Neural progenitor cell (in vitro differentiated cells): Measurements from ENCODE around the gene SSX7. TPM values are rescaled to one million over a fixed set of nuclear protein-coding genes. Genes with fewer than 3 reads are reported as not detected.
"Not testable (repeated sequence)": the region's sequence is repeated elsewhere in the genome, so short reads cannot be mapped to it uniquely, and the experiment has no call there.

Experiments
- DNase-seq: peaks from one replicate; pipeline ENCODE4 v3.0.0-alpha.2; 2016; ENCODE audit warnings: low spot score
- H2AFZ ChIP-seq: fragments of 200-600 bp; sonication (generic); replicated peaks from 2 replicates; pipeline ENCODE4 v1.6.1; 2016; ENCODE audit warnings: antibody characterized with exemption
- H3F3A ChIP-seq: fragments of 200-600 bp; sonication (generic); 2 replicates; pipeline ENCODE4 v1.6.1; 2016; ENCODE audit warnings: antibody characterized with exemption, low read depth
- H3K27ac ChIP-seq: fragments of 200-600 bp; sonication (generic); 2 replicates; pipeline ENCODE4 v1.5.1; 2016; ENCODE audit warnings: mild to moderate bottlenecking
- H3K27me3 ChIP-seq: fragments of 200-600 bp; sonication (generic); 2 replicates; pipeline ENCODE4 v1.6.1; 2016; ENCODE audit warnings: mild to moderate bottlenecking, moderate library complexity
- H3K36me3 ChIP-seq: fragments of 200-600 bp; sonication (generic); 2 replicates; pipeline ENCODE4 v1.5.1; 2016
- H3K4me1 ChIP-seq: fragments of 200-600 bp; sonication (generic); 2 replicates; pipeline ENCODE4 v1.6.1; 2016; ENCODE audit warnings: mixed run types
- H3K4me2 ChIP-seq: fragments of 200-600 bp; sonication (generic); 2 replicates; pipeline ENCODE4 v1.6.1; 2016
- H3K4me3 ChIP-seq: fragments of 200-600 bp; sonication (generic); 2 replicates; pipeline ENCODE4 v1.5.1; 2016
- H3K79me2 ChIP-seq: fragments of 200-600 bp; sonication (generic); 2 replicates; pipeline ENCODE4 v1.6.1; 2016; ENCODE audit warnings: low read depth
- H3K9ac ChIP-seq: fragments of 200-600 bp; sonication (generic); 2 replicates; pipeline ENCODE4 v1.6.1; 2016
- H3K9me3 ChIP-seq: fragments of 200-600 bp; sonication (generic); 2 replicates; pipeline ENCODE4 v1.5.1; 2016; ENCODE audit warnings: low read depth
- H4K20me1 ChIP-seq: fragments of 200-600 bp; sonication (generic); 2 replicates; pipeline ENCODE4 v1.6.1; 2016; ENCODE audit warnings: low read depth
- H3K27ac Mint-ChIP-seq: 3 replicates; pipeline ENCODE4 v1.8.0; 2021; ENCODE audit warnings: mixed read lengths
- H3K27me3 Mint-ChIP-seq: 2 replicates; pipeline ENCODE4 v1.8.0; 2022; ENCODE audit warnings: low read depth, mild to moderate bottlenecking, inconsistent platforms, moderate library complexity, mixed read lengths; ENCODE audit not compliant: insufficient read depth
- H3K36me3 Mint-ChIP-seq: 3 replicates; pipeline ENCODE4 v1.8.0; 2021; ENCODE audit warnings: mixed read lengths
- H3K4me1 Mint-ChIP-seq: 3 replicates; pipeline ENCODE4 v1.8.0; 2021; ENCODE audit warnings: mixed read lengths
- H3K4me3 Mint-ChIP-seq: 3 replicates; pipeline ENCODE4 v1.8.0; 2021; ENCODE audit warnings: mild to moderate bottlenecking, moderate library complexity, mixed read lengths
- H3K9me3 Mint-ChIP-seq: 3 replicates; pipeline ENCODE4 v1.8.0; 2020; ENCODE audit warnings: mixed read lengths
- total RNA-seq: library from RNA; depleted of rRNA; stranded (reverse); fragments of >200 nt; gene quantifications from 2 replicates; pipeline ENCODE4 v1.2.3, GENCODE V29; 2015; ENCODE audit warnings: low replicate concordance

Gene SSX7
- total RNA-seq, result not detected in 2 replicates

- H3K9me3 Mint-ChIP-seq, result peaks cover 14% of the 10 kb centered on the region
- not testable (repeated sequence) for H3K79me2 ChIP-seq, H3F3A ChIP-seq, H3K9ac ChIP-seq, H3K4me3 Mint-ChIP-seq, H3K4me2 ChIP-seq, H3K4me3 ChIP-seq, H2AFZ ChIP-seq, H4K20me1 ChIP-seq, H3K27ac ChIP-seq, H3K4me1 ChIP-seq, H3K9me3 ChIP-seq, H3K27me3 Mint-ChIP-seq, H3K4me1 Mint-ChIP-seq, H3K36me3 Mint-ChIP-seq, H3K36me3 ChIP-seq, H3K27ac Mint-ChIP-seq, DNase-seq, H3K27me3 ChIP-seq
Observed at GRCh38 chrX:52654800-52655199, at the start of gene SSX7. SSX7 (minus strand) TSS chrX:52654900; CDS start chrX:52653472, 1,428 bp downstream.

DNA sequence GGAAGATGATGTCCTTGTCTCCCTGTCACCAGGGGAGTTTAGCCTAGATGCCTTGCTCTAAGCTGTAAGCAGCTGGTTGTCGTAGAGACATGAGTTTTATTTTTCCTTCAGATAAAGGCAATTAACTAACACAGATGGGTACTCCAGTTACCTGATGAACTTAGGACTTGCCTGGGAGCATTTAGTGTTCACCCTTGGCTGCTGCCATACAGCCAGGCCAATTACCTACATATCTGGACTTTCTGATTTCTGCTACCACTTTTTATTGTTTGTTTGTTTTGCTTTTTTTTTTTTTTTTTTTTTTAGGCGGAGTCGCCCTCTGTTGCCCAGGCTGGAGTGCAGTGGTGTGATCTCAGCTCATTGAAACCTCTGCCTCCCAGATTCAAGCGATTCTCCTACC lies 37.3 kb upstream of the SSX7 start:
- H3K36me3 Mint-ChIP-seq, H3K9me3 ChIP-seq, H4K20me1 ChIP-seq, H3K27me3 Mint-ChIP-seq, H3K36me3 ChIP-seq, H3K4me3 Mint-ChIP-seq, H3F3A ChIP-seq, H3K27ac Mint-ChIP-seq, H3K4me3 ChIP-seq, H3K27ac ChIP-seq, H3K9ac ChIP-seq, H3K4me2 ChIP-seq, H3K4me1 ChIP-seq, H3K79me2 ChIP-seq, H3K4me1 Mint-ChIP-seq, H2AFZ ChIP-seq, DNase-seq, H3K9me3 Mint-ChIP-seq, H3K27me3 ChIP-seq: not testable (repeated sequence)

GRCh38 chrX:52662218-52662617 lies 7.5 kb upstream of the SSX7 start:
- not testable (repeated sequence) for H4K20me1 ChIP-seq, H3K4me3 Mint-ChIP-seq, H3K4me1 ChIP-seq, H3K27me3 Mint-ChIP-seq, H3K4me1 Mint-ChIP-seq, H3K36me3 ChIP-seq, H3K9me3 Mint-ChIP-seq, H3K9ac ChIP-seq, H3K36me3 Mint-ChIP-seq, H3K4me2 ChIP-seq, H3K79me2 ChIP-seq, DNase-seq, H3K27ac ChIP-seq, H3K9me3 ChIP-seq, H3K4me3 ChIP-seq, H3F3A ChIP-seq, H3K27ac Mint-ChIP-seq, H2AFZ ChIP-seq, H3K27me3 ChIP-seq

DNA sequence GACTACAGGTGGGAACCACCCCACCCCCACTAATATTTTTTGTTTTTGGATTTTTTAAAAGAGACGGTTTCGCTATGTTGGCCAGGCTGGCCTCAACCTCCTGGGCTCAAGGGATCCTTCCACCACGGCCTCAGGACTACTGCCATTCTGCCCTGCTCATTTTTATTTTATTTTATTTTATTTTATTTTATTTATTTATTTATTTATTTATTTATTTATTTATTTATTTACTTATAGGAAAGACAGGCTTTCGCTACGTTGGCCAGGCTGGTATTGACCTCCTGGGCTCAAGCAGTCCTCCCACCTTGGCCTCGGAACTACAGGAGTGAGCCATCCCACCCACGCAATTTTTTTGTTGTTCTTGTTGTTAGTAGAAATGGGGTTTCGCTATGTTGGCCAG lies 775 bp upstream of the SSX7 start:
- not testable (repeated sequence) for H3K27ac ChIP-seq, H3K4me2 ChIP-seq, H2AFZ ChIP-seq, H3F3A ChIP-seq, H4K20me1 ChIP-seq, H3K4me1 ChIP-seq, H3K27me3 Mint-ChIP-seq, H3K79me2 ChIP-seq, H3K27ac Mint-ChIP-seq, DNase-seq, H3K36me3 Mint-ChIP-seq, H3K27me3 ChIP-seq, H3K36me3 ChIP-seq, H3K9ac ChIP-seq, H3K4me3 Mint-ChIP-seq, H3K4me1 Mint-ChIP-seq, H3K9me3 ChIP-seq, H3K4me3 ChIP-seq
- H3K9me3 Mint-ChIP-seq, result peaks cover 14% of the 10 kb centered on the region

- H3K27ac Mint-ChIP-seq, H3K79me2 ChIP-seq, H3K4me1 Mint-ChIP-seq, DNase-seq, H3F3A ChIP-seq, H3K4me3 Mint-ChIP-seq, H3K27ac ChIP-seq, H3K4me1 ChIP-seq, H3K9ac ChIP-seq, H4K20me1 ChIP-seq, H3K27me3 ChIP-seq, H3K27me3 Mint-ChIP-seq, H3K4me3 ChIP-seq, H3K36me3 Mint-ChIP-seq, H3K9me3 ChIP-seq, H3K36me3 ChIP-seq, H2AFZ ChIP-seq, H3K4me2 ChIP-seq: not testable (repeated sequence)
- peaks cover 14% of the 10 kb centered on the region for H3K9me3 Mint-ChIP-seq
Observed at GRCh38 chrX:52650676-52651075, 4.0 kb downstream of the SSX7 start.

- H3K79me2 ChIP-seq, H3K4me3 Mint-ChIP-seq, H3K4me1 ChIP-seq, H3K27ac Mint-ChIP-seq, H3K36me3 ChIP-seq, H3K27me3 ChIP-seq, H3K27me3 Mint-ChIP-seq, H3K4me1 Mint-ChIP-seq, H3K9ac ChIP-seq, H3K4me2 ChIP-seq, DNase-seq, H3K9me3 Mint-ChIP-seq, H3K4me3 ChIP-seq, H3K27ac ChIP-seq, H2AFZ ChIP-seq, H4K20me1 ChIP-seq, H3K36me3 Mint-ChIP-seq, H3F3A ChIP-seq, H3K9me3 ChIP-seq: not testable (repeated sequence)
Observed at GRCh38 chrX:52648956-52649355, 5.7 kb downstream of the SSX7 start.

DNA sequence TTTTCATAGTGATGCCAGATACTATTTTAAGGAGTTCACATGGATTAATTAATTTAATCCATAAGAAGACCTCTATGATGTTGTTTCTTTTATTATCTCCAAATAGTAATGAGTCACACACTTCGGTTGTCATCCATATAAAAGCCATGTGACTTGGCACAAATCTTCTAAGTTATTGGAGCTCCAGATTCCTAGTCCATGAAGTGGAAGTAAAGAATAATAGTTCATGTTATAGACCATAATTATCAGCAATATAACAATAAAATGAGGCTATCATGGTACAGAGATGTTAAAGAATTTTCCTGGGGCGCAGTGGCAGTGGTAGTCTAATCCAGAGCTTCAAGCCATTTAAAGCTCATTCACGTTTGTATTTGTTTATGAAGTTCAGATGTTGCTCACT lies 26.2 kb downstream of the SSX7 start:
- H3K36me3 ChIP-seq, H3K27me3 ChIP-seq, H3K27ac ChIP-seq, H3K4me1 ChIP-seq, H2AFZ ChIP-seq, H3K9me3 Mint-ChIP-seq, DNase-seq, H4K20me1 ChIP-seq, H3K27ac Mint-ChIP-seq, H3F3A ChIP-seq, H3K4me3 Mint-ChIP-seq, H3K79me2 ChIP-seq, H3K4me2 ChIP-seq, H3K36me3 Mint-ChIP-seq, H3K4me3 ChIP-seq, H3K27me3 Mint-ChIP-seq, H3K9me3 ChIP-seq, H3K9ac ChIP-seq, H3K4me1 Mint-ChIP-seq: not testable (repeated sequence)

DNA sequence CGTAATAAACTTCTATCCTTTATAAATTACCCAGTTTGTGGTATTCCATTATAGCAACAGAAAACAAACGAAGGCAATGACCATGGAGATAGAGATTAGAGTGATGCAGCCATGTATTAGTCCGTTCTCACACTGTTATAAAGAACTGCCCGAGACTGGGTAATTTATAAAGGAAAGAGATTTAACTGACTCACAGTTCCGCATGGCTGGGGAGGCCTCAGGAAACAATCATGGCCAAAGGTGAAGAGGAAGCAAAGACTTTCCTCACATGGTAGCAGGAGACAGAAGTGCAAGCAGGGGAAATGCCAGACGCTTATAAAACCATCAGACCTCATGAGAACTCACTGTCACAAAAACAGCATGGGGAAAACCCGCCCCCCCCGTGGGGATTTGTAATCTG lies 34.0 kb downstream of the SSX7 start:
- H3K4me3 Mint-ChIP-seq, H3K9me3 Mint-ChIP-seq, H3K9me3 ChIP-seq, H4K20me1 ChIP-seq, H3K9ac ChIP-seq, H3F3A ChIP-seq, H3K36me3 ChIP-seq, DNase-seq, H3K27me3 ChIP-seq, H3K27ac ChIP-seq, H3K4me1 Mint-ChIP-seq, H2AFZ ChIP-seq, H3K27ac Mint-ChIP-seq, H3K4me3 ChIP-seq, H3K4me2 ChIP-seq, H3K27me3 Mint-ChIP-seq, H3K36me3 Mint-ChIP-seq, H3K4me1 ChIP-seq, H3K79me2 ChIP-seq: not testable (repeated sequence)
